DOHH2 (cell line): ENCODE data around the gene KRT2.

ENCODE experiments used
- EZH2phosphoT487 ChIP-seq: fragments of 200-600 bp; sonication (generic); IDR thresholded peaks from 2 replicates; pipeline ENCODE4 v1.6.1; 2017; ENCODE audit warnings: borderline replicate concordance, mild to moderate bottlenecking, antibody characterized with exemption, low read length, moderate library complexity, mixed read lengths
- TF ChIP-seq, protein P1 (sequence below): fragments of 200-600 bp; sonication (generic); IDR thresholded peaks from one replicate; pipeline ENCODE4 v1.5.1; 2014; ENCODE audit warnings: antibody characterized with exemption, mild to moderate bottlenecking, low read depth, low read length; ENCODE audit not compliant: poor library complexity, severe bottlenecking

DNA sequence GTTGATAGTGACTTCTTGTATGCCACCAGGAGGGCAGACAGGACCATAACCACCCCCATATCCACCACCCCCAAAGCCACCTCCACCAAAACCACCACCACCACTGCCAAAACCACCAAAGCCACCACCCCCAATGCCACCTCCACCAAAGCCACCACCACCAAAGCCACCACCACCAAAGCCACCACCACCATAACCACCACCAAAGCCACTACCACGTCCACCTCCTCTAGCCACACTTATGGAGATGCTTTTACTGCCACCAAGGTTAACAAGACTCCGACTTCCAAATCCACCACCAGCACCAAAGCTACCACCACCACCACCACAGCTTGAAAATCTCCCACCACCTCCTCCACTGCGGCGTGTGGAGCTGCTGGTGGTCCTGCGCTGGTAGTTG is 27.9 kb upstream of the KRT2 start:
- TF ChIP-seq, protein P1, sequence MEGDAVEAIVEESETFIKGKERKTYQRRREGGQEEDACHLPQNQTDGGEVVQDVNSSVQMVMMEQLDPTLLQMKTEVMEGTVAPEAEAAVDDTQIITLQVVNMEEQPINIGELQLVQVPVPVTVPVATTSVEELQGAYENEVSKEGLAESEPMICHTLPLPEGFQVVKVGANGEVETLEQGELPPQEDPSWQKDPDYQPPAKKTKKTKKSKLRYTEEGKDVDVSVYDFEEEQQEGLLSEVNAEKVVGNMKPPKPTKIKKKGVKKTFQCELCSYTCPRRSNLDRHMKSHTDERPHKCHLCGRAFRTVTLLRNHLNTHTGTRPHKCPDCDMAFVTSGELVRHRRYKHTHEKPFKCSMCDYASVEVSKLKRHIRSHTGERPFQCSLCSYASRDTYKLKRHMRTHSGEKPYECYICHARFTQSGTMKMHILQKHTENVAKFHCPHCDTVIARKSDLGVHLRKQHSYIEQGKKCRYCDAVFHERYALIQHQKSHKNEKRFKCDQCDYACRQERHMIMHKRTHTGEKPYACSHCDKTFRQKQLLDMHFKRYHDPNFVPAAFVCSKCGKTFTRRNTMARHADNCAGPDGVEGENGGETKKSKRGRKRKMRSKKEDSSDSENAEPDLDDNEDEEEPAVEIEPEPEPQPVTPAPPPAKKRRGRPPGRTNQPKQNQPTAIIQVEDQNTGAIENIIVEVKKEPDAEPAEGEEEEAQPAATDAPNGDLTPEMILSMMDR, result no peak
- TF ChIP-seq EZH2phosphoT487, result no peak
